Dermis blood vessel endothelial cell (primary cell): ENCODE measurements around the gene SERPINB2. TPM values are rescaled to one million over a fixed set of nuclear protein-coding genes. Genes with fewer than 3 reads are reported as not detected.
A peak's percentile ranks its signal among the peaks of the same experiment; 100 is the strongest.
"Not testable (repeated sequence)": the region's sequence is repeated elsewhere in the genome, so short reads cannot be mapped to it uniquely, and the experiment has no call there.

Experiments used
- DNase-seq: peaks from one replicate; pipeline ENCODE4 v3.0.0; 2010
- total RNA-seq: library from RNA; depleted of rRNA; stranded (reverse); fragments of >200 nt; gene quantifications from 2 replicates; pipeline ENCODE4 v1.2.3, GENCODE V29; 2014

Gene SERPINB2
- total RNA-seq, 1 donor from 2014 or later, result not detected

DNA sequence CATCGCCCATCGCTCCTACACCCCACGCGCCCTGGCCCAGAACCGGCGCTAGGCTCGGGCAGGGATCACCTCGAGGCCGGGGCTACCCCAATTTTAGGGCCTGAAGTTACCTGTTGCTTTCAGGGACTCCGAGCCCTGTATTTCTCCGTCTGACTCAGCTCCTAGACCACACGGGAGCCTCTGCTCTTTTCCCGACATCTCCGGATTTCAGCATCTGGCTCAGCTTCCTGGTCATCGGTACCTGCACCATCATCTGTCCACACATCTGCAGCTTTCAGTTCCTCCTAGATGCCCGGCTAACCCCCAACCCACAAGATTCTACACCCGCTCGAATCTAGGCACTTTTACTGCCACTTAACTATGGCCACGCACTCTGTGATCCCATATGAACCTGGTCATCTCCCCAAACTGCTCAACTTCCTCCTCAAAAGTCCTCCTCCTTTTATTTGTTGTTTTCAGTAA lies 49.5 kb downstream of the SERPINB2 start:
- DNase-seq, result no peak

- no peak for DNase-seq
These were observed 52.5 kb downstream of the SERPINB2 start for GRCh38 chr18:63940008-63940407.

DNA sequence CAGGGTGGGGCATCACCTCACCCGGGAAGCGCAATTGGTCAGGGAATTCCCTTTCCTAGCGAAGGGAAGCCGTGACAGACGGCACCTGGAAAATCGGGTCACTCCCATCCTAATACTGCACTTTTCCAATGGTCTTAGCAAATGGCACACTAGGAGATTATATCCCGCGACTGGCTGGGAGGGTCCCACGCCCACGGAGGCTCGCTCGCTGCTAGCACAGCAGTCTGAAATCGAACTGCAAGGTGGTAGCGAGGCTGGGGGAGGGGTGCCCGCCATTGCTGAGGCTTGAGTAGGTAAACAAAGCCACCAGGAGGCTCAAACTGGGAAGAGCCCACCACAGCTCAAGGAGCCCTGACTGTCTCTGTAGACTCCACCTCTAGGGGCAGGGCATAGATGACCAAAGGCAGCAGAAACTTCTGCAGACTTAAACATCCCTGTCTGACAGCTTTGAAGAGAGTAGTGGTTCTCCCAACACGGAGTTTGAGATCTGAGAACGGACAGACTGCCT lies 53.1 kb downstream of the SERPINB2 start:
- DNase-seq, result not testable (repeated sequence)

GRCh38 chr18:63947051-63947790 lies 59.7 kb downstream of the SERPINB2 start:
- no peak for DNase-seq

DNA sequence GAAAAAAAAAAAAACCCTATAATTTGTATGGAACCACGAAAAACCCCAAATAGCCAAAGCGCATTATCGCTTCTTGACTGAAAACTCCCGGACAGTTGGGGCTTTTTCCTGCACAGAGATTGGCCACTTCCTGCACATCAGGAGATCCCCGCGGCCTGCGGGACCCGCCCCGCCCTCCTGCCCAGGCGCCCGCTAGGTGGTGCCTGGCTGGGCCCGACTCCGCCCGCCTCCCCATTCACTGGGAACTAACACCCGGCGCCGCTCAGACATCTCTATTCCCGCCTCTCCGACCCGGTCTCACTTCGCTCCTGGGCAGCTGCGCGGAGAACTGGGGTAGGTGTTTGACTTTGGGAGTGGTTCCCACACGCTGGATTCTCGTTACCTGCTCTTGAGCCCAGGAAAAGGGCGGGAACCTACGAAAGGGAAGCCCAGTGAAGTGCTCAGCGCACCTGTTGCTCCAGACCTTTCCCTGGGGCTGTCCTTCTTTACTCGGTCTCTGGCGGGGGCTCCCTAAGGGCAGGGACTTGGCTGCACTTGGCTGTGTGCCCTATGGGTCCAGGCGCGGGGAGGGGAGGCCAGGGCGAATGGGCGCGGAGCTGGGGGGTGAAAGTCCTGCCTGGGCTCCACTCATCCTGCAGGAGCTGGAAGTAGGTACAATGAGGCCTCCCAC lies 61.7 kb downstream of the SERPINB2 start, which contains the start of gene HMSD:
HMSD (plus strand) TSS at position 234 of the 670 bp plus-strand sequence. CDS start 4,155 bp downstream, outside the sequence.
- DNase-seq, result peak; percentile 32

DNA sequence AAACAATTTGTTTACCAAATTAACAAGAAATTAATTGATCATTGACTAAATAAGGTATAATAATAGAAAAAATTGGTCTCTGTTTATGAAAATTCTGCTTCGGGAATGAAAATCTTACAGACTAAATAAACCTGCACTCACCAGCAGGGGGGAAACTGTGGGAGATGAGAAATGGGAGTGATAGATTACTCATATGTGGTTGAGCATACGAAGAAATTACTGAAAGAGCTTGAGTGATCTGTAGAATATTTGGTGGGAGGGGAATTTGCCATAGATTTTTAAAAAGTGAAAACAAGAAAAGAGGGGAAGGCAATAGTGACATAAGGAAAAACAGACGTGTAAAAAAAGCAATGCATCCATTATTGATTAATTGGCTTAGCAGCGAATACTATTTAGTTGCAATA lies 63.8 kb downstream of the SERPINB2 start:
- no peak for DNase-seq

Other genes starting within 250 kb of the SERPINB2 start
- not detected in 2 replicates for gene SERPINB4, start 243.4 kb upstream of the SERPINB2 start, total RNA-seq
- gene SERPINB3, start 225.8 kb upstream of the SERPINB2 start, total RNA-seq, result 0.17 TPM in 1 of 2 replicates, not detected in the other
- not detected in 2 replicates for gene SERPINB11, start 184.7 kb upstream of the SERPINB2 start, total RNA-seq
- 0.05 TPM in 1 of 2 replicates, not detected in the other for gene SERPINB7, start 112.3 kb upstream of the SERPINB2 start, total RNA-seq
- not detected in 2 replicates for gene SERPINB10, start 20.3 kb downstream of the SERPINB2 start, total RNA-seq
- gene HMSD, start 61.6 kb downstream of the SERPINB2 start, total RNA-seq, result not detected in 2 replicates
- gene SERPINB8, start 82.4 kb downstream of the SERPINB2 start, total RNA-seq, result 7.1 and 11.7 TPM in 2 replicates